GM12873 (cell line): ENCODE data around the gene ZNF692.

Experiments
- CTCF ChIP-seq: IDR thresholded peaks from 2 replicates; pipeline ENCODE4 v1.5.1; 2012; ENCODE audit warnings: low read depth, mild to moderate bottlenecking, moderate library complexity, low read length, control low read depth; ENCODE audit not compliant: insufficient read depth; ENCODE audit errors: missing control alignments

Gene ZNF692

GRCh38 chr1:248858891-248859889 lies at the start of gene ZNF692:
Gene ZNF692, minus strand, starts transcription at chr1:248859085. Its CDS starts 776 bp downstream, at chr1:248858309.
- TF ChIP-seq CTCF, result no peak

- TF ChIP-seq CTCF, result no peak
These were observed 48.1 kb upstream of the ZNF692 start for GRCh38 chr1:248906753-248907661.

GRCh38 chr1:248906009-248906752 lies 47.3 kb upstream of the ZNF692 start, which contains the start of gene PGBD2:
Gene PGBD2, plus strand, starts transcription at chr1:248906235. Its CDS starts 7,628 bp downstream, at chr1:248913863.
- TF ChIP-seq CTCF, result peak; percentile 73

- no peak for TF ChIP-seq CTCF
These were observed 46.8 kb upstream of the ZNF692 start for GRCh38 chr1:248905662-248906008.

- TF ChIP-seq CTCF, result no peak
These were observed 45.7 kb upstream of the ZNF692 start for GRCh38 chr1:248904437-248905216.

- TF ChIP-seq CTCF, result no peak
These were observed 42.7 kb upstream of the ZNF692 start for GRCh38 chr1:248901578-248901977.
